Measurements from ENCODE around the gene MRPS5.

DNA sequence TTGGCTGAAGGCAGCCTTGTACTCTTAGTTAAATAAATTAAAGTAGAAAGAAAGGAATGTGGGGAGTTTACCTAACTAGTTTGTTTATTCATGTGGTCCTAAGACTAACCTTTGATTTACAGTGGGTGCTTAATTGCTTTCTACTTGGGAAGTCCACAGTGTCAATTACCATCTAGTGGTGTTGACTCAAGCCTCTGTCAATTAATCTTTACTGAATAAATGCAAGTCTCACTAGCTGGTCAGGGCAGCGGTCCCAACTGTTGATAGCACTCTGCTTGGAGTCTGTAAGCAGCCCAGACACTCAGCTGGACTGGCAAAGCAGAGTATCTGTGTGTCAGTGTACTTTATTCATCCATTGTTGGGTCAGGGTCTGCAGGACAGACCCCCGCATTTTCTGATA lies 22.2 kb upstream of the MRPS5 start:
- TF ChIP-seq GATA2 (IDR thresholded peaks at IDR 0.05; ENCODE audit: low read depth, low read length) (no peak), GATA3 (IDR thresholded peaks at IDR 0.05; ENCODE audit: low read depth, low read length) (no peak)

Measured in SH-SY5Y (cell line).